Islet of Langerhans (tissue), 1 donor: ENCODE measurements around the gene SERPINA10.
"Not testable (repeated sequence)": the region's sequence is repeated elsewhere in the genome, so short reads cannot be mapped to it uniquely, and the experiment has no call there.

Source experiments
- FAIRE-seq: peaks from one replicate; lab custom pipeline; 2011; peaks lifted over from hg19 to GRCh38; lab: Jason Lieb, UNC

Gene SERPINA10

DNA sequence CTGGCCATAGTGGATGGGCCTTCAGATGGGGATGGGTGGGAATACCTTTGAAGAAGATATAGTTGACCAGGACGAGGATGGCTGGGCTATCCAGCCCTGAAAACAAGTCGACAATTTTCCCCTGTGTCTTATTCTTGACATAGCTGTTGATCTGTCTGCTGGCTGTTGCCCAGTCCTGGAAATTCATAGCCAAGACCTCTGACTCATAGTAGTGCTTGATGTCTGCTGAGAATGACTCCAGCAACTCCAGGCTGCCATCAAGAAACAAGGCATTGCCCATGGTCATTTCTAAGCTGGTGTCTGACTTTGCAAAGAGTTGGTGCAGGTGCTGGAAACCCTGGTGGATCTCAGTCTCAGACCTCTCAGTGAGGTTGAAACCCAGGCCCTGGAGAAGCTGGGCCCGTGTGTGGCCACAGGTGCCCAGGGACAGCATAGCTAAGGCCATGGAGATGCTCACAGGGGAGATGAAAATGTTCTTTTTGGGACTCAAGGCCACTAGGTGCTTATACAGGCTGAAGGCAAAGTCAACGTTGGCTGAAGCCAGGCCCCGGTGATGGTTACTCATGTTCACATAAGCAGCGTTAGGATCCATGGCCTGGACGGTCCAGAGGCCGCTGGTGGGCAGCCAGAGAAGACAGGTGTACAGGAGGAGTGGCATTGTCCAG is 21.1 kb upstream of the SERPINA10 start:
- no peak for FAIRE-seq

DNA sequence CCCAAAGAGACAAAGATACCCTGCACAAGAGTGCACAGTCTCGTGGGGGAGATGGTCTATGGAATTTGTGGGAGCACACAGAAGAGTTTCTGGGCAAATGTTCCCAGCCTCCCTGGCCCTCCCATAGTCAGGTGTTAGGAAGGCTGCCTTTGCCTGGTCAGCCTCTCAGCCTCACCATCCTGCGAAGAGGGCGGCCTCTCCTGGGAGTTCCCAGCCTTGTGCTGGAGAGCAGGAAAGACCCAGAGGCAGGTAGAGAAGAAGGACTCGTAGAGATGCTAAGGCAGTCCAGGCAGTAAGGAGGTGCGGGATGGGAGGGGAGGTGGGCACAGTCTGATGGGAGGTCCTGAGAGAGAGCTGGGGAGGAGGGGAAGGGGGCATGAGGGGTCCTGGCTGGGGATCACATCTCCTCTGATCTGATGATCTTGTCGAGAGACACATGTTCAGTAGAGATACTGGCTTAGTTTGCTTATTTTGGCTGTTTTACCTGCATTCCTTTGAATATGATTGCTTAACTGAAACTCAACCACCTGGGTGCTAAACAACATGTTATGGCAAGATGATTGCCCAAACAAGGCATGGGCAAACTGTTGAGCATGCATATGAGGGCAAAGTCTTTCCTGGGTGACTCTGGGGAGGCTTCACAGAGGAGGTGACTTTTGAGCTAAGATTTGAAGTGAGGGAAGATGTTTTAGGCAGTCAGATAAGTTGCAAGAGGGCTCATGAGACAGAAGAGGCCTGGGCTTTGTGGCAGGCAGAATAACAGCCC is 19.6 kb upstream of the SERPINA10 start:
- no peak for FAIRE-seq

DNA sequence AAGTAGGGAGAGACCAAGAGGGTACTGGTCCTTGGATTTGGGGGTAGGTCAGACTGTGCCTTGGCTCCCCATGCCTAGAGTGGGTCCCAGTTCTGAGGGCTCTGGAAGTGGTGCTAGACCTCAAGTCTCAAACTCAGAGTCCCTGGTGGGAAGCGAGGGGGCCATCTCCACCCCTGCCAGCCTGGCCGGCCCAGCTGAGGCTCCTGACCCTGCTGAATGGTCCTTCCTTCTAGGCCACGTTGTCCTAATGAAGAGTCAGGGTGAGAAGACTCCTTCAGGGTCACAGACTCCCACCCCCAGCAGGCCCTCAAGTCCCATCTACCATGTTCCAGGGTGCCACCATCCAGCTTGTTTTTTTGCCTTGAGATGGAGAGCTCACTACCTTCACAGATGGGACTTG is 17.2 kb upstream of the SERPINA10 start:
- FAIRE-seq, result no peak

DNA sequence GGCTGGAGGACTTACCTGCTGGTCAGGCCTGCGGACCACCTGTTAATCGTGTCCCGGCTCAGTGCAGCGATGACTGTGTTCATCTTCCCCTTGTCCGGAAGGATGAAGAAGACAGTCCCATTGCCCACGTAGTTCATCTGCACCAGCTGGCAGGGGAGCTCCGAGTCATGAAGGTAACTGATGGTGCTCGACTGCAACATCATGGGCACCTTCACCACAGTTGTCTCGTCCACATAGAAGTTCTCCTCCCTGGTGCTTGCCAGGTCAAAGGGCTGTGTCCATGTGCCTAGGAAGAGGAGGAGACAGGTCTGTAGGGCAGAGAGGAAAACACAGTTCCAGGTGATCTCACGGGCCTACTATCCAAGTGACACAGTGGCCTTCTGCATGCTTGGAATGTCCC is 16.7 kb upstream of the SERPINA10 start:
- no peak for FAIRE-seq

DNA sequence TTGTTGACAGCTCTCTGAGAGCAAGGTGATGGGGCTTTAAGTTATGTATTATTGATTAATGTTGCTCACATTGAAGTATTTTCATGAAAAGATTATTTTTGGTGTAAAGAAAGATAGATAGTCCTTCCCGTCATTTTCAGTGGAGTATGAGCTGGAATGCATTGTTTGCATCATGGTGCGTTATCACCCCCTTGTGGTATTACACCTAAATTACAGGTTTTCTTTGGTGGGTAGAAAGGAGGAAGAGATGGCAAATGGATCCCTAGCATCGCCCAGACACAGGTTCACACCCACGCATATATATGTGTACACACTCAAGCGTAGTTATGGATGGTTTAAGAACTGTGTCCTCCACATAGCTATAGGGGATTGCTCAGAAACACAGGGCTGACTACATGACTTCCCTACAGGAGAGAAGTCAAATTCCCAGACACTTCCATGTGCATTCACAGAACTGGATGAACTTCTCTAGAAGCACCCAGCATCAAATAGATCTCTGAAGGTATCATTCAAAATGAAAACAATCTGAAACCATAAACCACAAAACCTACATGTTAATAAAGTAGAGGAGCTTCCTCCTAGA is 14.4 kb upstream of the SERPINA10 start:
- FAIRE-seq, result no peak

DNA sequence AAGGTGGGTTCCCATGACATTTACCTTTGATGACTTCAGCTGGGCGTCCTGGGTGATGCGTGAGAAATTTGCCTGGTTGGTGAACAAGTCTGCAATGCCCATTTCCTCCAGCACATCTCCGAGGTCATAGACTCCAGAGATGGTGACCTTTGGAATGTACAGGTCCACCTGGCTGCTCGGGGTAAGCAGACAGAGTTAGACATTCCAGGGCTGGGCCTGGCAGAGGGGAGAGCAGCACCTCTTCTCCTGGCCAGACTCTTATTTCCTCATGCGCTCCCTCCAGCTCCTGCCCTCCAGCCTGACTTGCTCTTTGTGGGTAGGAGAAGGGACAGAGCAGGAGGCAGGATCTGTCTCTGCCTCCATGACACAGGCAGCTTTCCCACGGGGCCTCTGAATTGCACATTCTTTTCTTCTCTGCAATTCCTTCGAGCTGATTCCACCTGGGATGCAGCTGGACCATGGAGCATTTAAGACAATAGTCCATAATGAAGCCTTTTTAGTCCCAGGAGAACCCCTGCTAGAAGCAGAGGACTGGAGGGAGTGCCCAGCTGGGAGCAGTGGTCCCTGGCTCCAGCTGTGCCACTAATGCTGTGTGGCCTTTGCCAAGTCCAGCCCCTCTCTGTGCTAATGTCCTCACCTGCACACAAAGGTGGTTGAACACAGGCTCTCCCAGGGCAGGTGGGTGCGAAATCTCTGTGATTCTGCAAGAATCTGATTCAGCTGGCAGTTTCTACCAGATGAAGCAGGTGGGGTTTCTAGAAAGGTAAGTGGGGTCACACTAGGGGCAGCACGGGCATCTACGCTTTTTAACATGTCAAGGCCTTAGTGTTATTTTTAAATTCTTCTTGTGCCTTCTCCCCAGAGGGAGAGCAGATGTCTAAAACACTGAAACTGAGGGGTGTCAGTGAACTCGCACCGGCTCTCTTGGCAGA is 13.2 kb upstream of the SERPINA10 start:
- FAIRE-seq, result no peak

DNA sequence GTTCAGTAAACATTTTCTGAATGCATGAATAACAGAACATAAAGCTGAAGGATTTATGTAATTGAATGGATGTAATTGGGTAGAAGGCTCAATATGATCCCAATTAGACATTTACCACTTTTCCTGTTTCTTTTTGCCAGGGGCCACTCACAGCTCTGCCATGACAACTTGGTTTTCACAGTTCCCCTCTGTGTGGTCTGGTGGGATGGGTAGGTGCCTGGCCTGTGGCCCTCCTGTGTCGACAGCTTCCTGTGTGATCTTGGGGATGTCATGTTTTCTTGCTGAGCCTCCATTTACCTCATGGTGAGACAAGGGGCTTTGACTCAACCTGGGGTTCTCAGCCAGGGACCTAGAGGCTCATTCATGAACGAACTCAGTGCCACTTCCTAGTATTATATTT is 12.6 kb upstream of the SERPINA10 start:
- FAIRE-seq, result no peak

DNA sequence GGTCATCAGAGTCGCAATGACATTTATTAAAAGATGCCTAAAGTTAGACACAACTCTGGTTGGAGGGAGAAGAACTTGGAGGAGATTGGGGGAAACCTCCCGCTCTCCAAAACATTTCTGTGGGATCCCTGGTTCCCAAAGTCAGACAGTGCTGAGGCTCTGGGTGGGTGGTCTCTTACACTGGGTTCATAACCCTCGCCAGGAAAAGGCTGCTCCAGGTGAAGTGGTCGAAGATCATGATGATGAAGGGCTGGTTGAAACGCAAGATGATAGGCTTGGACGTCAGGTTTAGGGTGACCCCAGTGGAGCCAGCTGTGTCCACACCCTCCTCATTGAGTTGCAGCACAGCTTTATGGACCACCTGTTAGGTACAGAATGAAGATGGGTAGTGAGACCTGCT is 11.2 kb upstream of the SERPINA10 start:
- FAIRE-seq, result no peak

DNA sequence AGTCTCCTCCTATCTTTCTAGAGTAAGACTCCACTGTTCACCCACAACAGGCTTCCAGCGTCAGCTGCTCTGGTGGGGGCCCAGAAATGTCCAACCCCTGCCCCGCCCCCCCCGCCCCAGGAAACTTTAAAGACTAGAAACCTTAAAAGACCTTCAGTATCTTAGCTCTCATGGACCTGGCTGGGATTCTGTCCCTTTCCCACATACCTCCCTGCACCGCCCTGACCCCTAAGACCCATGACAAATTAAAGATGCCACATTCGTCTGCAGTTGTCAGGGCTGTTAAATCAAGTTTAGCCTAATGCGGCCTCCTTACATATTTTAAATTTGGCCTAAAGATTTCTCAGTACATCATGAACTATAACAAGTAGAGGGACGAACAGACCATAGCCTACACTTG is 10.0 kb upstream of the SERPINA10 start:
- no peak for FAIRE-seq

DNA sequence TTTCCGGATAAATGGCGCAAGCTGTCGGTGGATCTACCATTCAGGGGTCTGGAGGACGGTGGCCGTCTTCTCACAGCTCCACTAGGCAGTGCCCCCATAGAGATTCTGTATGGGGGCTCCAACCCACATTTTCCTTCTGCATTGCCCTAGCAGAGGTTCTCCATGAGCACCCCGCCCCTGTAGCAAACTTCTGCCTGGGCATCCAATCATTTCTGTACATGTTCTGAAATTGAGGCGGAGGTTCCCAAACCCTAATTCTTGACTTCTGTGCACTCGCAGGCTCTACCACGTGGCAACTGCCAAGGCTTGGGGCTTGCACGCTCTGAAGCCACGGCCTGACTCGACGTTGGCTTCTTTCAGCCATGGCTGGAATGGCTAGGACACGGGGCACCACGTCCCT is 5.1 kb upstream of the SERPINA10 start:
- no peak for FAIRE-seq

DNA sequence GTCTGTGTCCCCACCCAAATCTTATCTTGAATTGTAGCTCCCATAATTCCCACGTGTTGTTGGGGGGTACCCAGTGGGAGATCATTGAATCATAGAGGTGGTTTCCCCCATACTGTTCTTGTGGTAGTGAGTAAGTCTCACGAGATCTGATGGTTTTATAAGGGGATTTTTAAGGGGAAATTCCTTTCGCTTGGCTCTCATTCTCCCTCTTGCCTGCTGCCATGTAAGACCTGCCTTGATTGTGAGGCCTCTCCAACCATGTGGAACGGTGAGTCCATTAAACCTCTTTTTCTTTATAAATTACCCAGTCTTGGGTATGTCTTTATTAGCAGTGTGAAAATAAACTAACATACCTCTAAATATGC is 3.1 kb upstream of the SERPINA10 start:
- not testable (repeated sequence) for FAIRE-seq

DNA sequence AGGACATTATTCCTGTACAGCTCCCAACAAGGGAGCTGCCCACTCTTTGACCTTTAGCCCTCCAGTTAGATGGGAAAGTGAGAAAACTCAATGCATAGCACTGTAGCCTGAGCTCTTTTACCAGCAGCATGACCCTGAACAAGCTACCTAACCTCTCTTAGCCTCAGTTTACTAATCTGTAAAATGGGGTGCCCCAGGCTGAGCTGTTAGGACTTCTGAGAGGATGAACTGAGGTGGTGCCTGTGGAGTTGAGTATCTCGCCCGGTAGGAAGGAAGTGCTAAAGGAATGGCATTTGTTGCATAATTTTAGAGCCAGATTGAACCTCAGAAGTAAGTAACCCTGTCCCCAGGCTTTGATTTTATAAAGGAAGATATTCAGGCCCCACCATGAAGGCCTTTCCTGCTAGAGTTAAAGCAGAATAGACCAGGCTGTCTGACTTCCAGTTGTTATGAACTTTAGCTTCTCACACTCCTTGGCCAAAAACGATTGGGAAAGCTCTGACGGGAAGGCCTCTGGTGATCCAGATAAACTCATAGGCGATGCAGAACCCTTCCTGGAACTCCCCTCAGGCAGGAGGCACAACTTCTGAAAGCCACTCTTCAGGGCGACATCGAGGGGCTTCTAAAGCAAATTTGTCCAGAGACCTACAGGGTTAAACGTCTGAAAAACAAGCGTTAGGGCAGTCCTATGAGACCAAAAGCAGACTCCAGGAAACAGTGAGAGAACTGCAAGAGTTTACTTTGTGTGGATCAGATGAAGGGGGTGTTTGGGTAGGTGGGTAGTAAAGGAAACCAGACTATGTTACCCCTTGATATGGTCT is 2.5 kb upstream of the SERPINA10 start:
- FAIRE-seq, result no peak

DNA sequence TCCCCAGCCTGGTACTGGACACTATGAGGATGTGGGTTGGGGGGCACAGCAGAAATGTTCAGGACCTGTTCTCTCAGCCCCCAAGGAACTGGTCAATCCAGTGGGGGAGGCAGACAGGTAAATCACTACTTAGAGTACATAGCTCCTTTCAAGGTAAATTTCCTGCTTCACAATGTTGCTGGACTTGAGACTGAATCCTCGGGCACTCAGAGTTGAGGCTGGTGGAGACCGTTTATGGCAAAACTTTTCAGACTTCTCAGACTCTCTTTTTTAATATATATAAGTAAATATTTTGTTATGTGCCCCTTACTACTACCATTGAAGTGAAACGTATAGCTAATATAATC is 483 bp upstream of the SERPINA10 start:
- FAIRE-seq, result no peak

DNA sequence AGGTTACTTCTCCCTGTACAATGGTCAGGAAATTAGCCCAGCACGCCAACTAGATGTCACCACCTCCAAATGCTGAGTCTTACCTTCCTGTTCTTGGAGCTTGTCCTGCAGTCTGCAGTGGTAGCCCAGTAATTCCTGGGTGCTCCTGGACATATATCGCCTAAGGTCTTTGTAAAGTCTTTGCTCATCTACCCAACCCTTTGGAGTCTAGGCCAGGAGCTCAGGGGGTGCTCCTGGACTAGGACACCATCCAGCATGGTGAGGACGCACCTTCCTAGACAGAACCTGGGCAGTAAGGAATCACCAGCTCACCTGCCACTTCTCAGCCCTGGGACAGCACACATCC is 569 bp downstream of the SERPINA10 start:
- no peak for FAIRE-seq

DNA sequence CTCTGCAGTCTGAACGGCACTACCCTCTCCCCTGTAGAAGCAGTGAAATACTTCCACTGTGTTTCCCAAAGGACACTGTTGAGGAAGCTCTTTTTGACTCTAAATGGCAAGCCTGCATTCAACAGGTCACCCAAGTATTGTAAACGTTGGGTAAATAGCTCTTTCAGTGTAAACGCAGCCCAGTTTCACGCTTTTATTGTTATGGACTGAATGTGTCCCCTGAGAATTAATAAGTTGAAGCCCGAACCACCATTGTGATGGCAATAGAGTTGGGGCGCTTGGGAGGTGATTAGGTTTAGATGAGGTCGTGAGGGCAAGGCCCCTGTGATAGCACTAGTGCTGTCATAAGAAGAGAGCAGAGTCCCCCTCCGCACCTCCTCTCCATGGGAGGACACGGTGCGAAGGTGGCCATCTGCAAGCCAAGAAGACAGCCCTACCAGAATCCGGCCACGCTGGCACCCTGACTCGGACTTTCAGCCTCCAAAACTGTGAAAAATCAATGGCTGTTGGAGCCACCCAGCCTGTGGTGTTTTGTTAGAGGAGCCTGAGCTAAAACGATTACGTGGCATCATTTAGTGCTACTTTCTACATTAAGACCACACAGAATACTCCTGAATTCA is 1.1 kb downstream of the SERPINA10 start:
- no peak for FAIRE-seq

DNA sequence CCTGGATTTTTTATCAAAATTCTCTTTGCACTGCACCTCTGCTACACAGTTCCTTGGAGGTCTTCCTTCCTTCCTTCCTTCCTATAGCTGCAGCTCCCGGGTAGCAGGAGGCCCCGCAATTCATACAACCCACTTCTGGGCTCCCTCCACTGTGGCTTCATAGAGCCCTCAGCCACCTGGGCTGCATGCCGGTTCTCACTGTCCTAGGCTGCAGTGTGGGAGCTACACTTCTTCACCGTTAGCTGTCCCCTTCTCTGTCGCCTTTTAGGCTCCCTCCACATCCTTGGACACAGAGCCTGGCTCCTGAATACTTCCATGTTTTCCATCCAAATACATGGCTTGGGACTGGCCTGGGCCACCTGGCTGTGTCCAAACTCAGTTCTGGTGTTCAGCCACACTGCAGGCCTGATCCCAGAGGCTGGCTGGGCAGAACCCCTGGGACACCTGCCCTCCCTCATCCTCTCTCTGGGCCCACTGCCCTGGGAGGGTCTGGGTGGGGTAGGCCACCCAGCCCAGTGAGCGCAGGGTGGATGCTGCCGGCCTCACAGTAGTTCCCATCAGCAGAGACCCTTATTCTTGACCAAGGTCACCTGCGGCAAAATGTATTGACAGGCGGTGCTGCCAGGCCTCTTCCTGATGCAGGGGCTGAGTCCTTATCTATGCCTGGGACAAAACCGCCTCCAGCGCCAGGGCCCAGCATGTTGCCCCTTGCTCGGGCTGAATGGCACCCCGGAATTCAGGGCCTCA is 1.7 kb downstream of the SERPINA10 start:
- no peak for FAIRE-seq

DNA sequence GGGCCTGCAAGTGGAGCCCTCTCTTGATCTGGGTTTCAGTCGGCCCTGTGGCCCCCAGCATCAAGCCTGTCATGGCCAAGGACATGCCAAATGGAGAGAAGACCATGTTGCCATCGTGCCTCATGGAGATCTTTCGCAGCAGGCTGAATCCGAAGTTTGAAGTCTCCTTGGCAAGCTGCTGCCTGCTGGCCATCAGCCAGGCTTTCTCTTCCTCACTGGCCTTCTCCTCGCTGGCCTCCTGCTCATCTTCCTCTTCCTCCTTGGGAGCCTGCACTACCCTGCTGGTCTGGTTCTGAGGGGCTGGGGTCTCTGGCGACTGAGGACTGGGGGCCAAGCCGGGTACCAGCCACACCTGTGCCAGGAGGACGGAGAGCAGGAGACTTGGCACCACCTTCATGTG is 2.9 kb downstream of the SERPINA10 start:
- no peak for FAIRE-seq

DNA sequence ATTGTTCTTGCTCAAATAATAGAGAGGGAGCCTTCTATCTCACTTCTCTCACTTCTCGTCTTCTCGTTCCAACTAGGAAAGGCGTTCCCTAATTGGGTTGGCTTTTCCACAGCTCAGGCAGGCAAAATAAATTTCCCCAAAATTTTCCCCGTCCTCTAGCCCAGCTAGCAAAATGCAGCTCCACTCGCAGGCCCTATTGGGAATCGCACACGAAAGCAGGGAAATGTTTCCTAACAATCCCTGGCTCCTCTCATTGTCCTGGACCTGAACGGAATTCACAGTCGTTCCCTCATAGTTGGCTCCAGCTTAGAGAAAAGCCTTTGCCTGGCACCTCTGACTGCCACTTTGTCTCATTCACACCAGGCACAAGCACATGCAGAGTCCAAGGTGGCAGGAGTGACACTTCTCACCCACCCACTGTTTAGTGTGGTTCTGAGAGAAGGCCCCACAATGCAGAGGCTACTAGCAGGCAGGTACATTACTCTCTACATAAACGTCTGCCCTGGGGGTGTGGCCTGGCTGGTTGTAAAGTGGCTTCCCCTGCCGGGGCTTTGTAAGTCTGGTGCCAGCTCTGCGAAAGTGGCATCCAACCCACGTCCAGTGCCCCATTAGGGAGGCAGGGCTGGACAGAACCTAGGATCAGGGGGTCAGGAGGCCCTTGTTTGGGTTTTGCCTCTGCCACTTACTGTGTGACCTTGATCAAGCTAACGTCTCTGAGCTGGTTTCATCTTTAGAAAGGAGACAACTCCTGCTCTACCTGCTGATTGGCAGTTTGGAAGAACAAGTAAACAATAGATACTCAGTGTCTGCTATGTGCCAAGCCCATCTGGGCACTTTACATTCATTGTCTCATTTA is 4.2 kb downstream of the SERPINA10 start:
- FAIRE-seq, result no peak

DNA sequence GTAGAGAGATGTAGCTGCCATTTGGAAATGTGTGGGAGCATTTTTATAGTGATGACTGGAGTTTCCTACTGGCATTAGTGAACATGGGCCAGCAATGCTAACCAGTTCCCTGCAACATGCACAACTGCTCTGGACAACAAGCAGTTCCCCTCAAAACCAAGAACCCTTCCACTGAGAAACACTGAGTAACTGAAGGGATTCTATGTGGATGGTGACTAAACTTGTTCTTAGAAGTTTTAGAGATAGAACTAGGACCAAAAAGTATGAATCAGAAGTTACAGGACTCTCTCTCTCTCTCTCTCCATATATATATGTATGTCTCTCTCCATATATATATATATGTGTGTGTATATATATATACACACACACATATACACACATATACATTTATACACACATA is 7.9 kb downstream of the SERPINA10 start:
- no peak for FAIRE-seq

DNA sequence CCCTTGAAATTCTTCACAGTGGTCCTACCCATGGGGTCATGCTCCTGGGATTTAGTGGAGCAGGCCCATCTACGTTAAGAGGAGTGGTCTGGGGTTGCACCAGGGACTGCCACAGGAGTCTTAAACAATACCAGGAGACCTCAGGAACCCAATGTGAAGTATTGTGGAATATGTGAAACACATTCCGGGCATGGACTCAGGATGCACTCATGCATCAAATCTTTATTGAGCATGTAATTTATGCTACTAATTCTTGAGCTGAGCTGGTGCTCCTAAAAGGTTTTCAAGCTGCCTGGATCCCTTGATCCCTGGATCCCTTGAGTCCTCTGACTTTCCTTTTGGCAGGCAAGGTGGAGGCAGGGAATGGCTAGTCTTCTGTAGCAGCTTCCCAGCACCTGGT is 8.8 kb downstream of the SERPINA10 start:
- no peak for FAIRE-seq
